ENCODE results near the gene COL27A1. TPM values are rescaled to one million over a fixed set of nuclear protein-coding genes. Genes with fewer than 3 reads are reported as not detected.

Gene COL27A1
- total and polyA plus RNA-seq, 2 experiments from 2014 or later: 44.6 to 47.0 TPM

DNA sequence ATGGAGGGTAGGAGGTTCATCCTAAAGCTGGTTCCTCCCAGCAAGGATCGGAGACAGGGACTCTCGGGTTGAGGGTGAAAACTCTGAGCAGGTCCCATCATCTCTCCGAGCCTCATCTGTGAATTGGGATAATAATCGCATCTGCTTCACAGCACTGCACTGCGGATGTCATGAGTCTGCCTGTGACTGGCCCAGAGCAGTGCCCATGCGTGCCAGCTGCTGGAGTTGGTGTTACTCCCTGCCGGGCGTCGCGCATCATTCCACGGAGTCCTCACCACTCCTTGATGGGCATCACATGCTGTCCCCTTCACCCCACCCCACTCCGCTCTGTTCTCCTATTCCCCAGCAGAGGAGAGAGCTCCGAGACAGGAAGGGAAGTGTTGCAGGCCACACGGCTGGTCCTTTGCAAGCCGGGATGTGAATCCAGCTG, 132.4 kb downstream of the COL27A1 start:
- H3K79me2 ChIP-seq: no peaks in the 10 kb centered on the region
- DNase-seq (ENCODE audit: low spot score): no peak
- H3K9me3 ChIP-seq (ENCODE audit: low read depth): no peaks in the 10 kb centered on the region
- H3K27me3 ChIP-seq: no peaks in the 10 kb centered on the region
- TF ChIP-seq, protein P1, sequence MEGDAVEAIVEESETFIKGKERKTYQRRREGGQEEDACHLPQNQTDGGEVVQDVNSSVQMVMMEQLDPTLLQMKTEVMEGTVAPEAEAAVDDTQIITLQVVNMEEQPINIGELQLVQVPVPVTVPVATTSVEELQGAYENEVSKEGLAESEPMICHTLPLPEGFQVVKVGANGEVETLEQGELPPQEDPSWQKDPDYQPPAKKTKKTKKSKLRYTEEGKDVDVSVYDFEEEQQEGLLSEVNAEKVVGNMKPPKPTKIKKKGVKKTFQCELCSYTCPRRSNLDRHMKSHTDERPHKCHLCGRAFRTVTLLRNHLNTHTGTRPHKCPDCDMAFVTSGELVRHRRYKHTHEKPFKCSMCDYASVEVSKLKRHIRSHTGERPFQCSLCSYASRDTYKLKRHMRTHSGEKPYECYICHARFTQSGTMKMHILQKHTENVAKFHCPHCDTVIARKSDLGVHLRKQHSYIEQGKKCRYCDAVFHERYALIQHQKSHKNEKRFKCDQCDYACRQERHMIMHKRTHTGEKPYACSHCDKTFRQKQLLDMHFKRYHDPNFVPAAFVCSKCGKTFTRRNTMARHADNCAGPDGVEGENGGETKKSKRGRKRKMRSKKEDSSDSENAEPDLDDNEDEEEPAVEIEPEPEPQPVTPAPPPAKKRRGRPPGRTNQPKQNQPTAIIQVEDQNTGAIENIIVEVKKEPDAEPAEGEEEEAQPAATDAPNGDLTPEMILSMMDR (IDR thresholded peaks at IDR 0.05; ENCODE audit: poor library complexity): no peak
- TF ChIP-seq EZH2phosphoT487 (IDR thresholded peaks at IDR 0.05; ENCODE audit: low read depth, severe bottlenecking, unreplicated experiment) (no peak), EZH2 (IDR thresholded peaks at IDR 0.05; ENCODE audit: borderline replicate concordance) (no peak)
- 84% methylated on average over 12 of the region's 15 CpGs for WGBS (ENCODE audit: low lambda C conversion rate, missing lambda C conversion rate)
- H4K20me1 ChIP-seq (ENCODE audit: insufficient read depth, poor library complexity, severe bottlenecking): no peaks in the 10 kb centered on the region
- no peak overlapping the region for H3K4me2 ChIP-seq
- H3K4me3 ChIP-seq: no peak overlapping the region
- H3K9me2 ChIP-seq (replicated peaks; ENCODE audit: insufficient read depth): no peaks in the 10 kb centered on the region
- H2AFZ ChIP-seq: no peak overlapping the region
- peaks cover 11% of the 10 kb centered on the region for H3K4me1 ChIP-seq (ENCODE audit: insufficient read depth)
- no peak overlapping the region for H3K27ac ChIP-seq
- no peaks in the 10 kb centered on the region for H3K36me3 ChIP-seq (replicated peaks; ENCODE audit: insufficient read depth, low read depth)

DNA sequence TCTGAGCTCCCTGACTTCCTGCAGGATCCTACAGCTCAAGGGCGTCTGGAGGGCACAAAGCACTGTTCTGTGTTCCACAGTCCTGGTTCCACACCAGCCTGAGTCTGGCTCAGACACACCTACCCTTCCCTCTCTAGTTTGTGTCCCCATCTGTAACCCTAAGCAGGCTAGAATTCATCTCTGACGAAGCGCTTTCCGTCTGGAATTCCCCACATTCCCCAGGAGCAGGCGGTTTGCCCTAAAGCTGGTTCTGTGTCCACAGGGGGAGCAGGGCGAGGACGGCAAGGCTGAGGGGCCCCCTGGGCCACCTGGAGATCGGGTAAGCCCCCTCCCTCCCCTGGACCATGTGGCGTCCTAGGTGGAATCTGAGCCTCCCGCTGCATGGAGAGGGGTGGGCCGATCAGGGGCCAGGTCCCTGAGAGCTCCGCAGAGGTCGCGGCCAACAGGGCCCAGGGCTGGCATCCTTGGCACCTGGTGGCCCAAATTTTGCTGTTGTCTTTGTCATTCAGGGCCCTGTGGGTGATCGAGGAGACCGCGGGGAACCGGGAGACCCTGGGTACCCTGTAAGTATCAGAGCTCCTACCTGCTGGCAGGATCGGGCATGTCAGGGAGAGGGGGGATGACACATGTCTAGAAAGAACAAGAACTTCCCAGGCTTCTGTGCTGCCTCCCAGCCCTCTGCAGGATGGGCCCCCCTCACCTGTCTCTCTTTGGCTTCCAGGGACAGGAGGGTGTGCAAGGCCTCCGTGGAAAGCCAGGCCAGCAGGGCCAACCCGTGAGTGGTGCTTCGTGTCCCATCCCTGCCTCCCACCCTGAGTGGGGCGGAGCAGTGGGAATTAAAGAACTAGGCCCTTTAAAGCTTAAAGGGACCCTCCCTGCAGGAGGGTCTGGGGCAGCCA, 133.1 kb downstream of the COL27A1 start:
- peaks cover 11% of the 10 kb centered on the region for H3K4me1 ChIP-seq (ENCODE audit: insufficient read depth)
- no peaks in the 10 kb centered on the region for H3K79me2 ChIP-seq
- no peak for DNase-seq (ENCODE audit: low spot score)
- H2AFZ ChIP-seq: no peak overlapping the region
- no peak overlapping the region for H3K4me2 ChIP-seq
- no peak for TF ChIP-seq EZH2phosphoT487 (IDR thresholded peaks at IDR 0.05; ENCODE audit: low read depth, severe bottlenecking, unreplicated experiment)
- no peak for TF ChIP-seq EZH2 (IDR thresholded peaks at IDR 0.05; ENCODE audit: borderline replicate concordance)
- TF ChIP-seq, protein P1 (IDR thresholded peaks at IDR 0.05; ENCODE audit: poor library complexity): no peak
- H3K27ac ChIP-seq: no peak overlapping the region
- no peaks in the 10 kb centered on the region for H3K27me3 ChIP-seq
- H3K9me2 ChIP-seq (replicated peaks; ENCODE audit: insufficient read depth): no peaks in the 10 kb centered on the region
- H3K9me3 ChIP-seq (ENCODE audit: low read depth): no peaks in the 10 kb centered on the region
- H4K20me1 ChIP-seq (ENCODE audit: insufficient read depth, poor library complexity, severe bottlenecking): no peaks in the 10 kb centered on the region
- H3K4me3 ChIP-seq: no peak overlapping the region
- no peaks in the 10 kb centered on the region for H3K36me3 ChIP-seq (replicated peaks; ENCODE audit: insufficient read depth, low read depth)
- 65% methylated on average over 23 of the region's 23 CpGs for WGBS (ENCODE audit: low lambda C conversion rate, missing lambda C conversion rate)

DNA sequence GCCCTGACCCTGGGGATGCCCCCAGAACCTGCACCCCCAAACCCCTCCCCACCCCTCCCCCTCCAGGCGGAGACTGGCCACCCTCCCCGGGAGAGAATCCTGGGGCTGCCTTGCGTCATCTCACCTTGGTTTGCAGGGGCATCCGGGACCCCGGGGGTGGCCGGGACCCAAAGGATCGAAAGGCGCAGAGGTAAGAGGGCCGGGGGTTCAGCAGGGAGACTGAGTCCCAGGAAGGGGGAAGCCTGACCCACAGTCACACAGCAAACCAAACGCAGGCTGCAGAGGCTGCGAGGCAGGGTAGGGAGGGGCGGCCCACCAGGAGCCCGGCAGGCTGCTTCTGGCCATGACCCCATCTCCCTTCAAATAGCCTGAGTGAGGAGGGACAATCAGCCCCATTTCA, 133.8 kb downstream of the COL27A1 start:
- H3K4me3 ChIP-seq: no peak overlapping the region
- 93% methylated on average over 13 of the region's 13 CpGs for WGBS (ENCODE audit: low lambda C conversion rate, missing lambda C conversion rate)
- H3K79me2 ChIP-seq: no peaks in the 10 kb centered on the region
- H3K4me1 ChIP-seq (ENCODE audit: insufficient read depth): peaks cover 11% of the 10 kb centered on the region
- no peak overlapping the region for H2AFZ ChIP-seq
- TF ChIP-seq EZH2 (IDR thresholded peaks at IDR 0.05; ENCODE audit: borderline replicate concordance): no peak
- TF ChIP-seq, protein P1 (IDR thresholded peaks at IDR 0.05; ENCODE audit: poor library complexity): no peak
- TF ChIP-seq EZH2phosphoT487 (IDR thresholded peaks at IDR 0.05; ENCODE audit: low read depth, severe bottlenecking, unreplicated experiment): no peak
- no peak overlapping the region for H3K27ac ChIP-seq
- no peaks in the 10 kb centered on the region for H4K20me1 ChIP-seq (ENCODE audit: insufficient read depth, poor library complexity, severe bottlenecking)
- no peaks in the 10 kb centered on the region for H3K36me3 ChIP-seq (replicated peaks; ENCODE audit: insufficient read depth, low read depth)
- H3K27me3 ChIP-seq: no peaks in the 10 kb centered on the region
- no peak for DNase-seq (ENCODE audit: low spot score)
- H3K4me2 ChIP-seq: no peak overlapping the region
- H3K9me3 ChIP-seq (ENCODE audit: low read depth): no peaks in the 10 kb centered on the region
- H3K9me2 ChIP-seq (replicated peaks; ENCODE audit: insufficient read depth): no peaks in the 10 kb centered on the region
